PC-9 (cell line): ENCODE results near the gene ID2. TPM values are rescaled to one million over a fixed set of nuclear protein-coding genes. Genes with fewer than 3 reads are reported as not detected.

Experiments used
- BruUV-seq: library from RNA; stranded (reverse); fragments of 400-500 nt; replicated peaks from 2 replicates; lab custom pipeline; 2021; lab: Mats Ljungman, UMichigan
- CTCF ChIA-PET: fragments of 300-600 bp; sonication (Branson Sonifier 250); formaldehyde crosslinking; loops from one replicate; lab custom pipeline; 2022; ENCODE audit warnings: antibody characterized with exemption; lab: Charles Lee
- POLR2A ChIA-PET: fragments of 300-600 bp; sonication (Branson Sonifier 250); formaldehyde crosslinking; loops from one replicate; lab custom pipeline; 2022; ENCODE audit warnings: antibody characterized with exemption; ENCODE audit not compliant: unreplicated experiment; lab: Charles Lee
- DNase-seq, 2 experiments: peaks; one replicate each; pipeline versions ENCODE4 v3.0.0 to v3.0.0-alpha.2; 2015 to 2022; ENCODE audit warnings: mixed read lengths in 1 of 2
- H2AFZ ChIP-seq: fragments of 200-600 bp; sonication (generic); 2 replicates; pipeline ENCODE4 v1.8.1; 2017; ENCODE audit warnings: antibody characterized with exemption
- H3F3A ChIP-seq: fragments of 200-600 bp; sonication (generic); 2 replicates; pipeline ENCODE4 v1.8.1; 2017; ENCODE audit warnings: antibody characterized with exemption, mild to moderate bottlenecking, low read depth; ENCODE audit not compliant: insufficient read depth
- H3K27ac ChIP-seq: fragments of 200-600 bp; sonication (generic); 2 replicates; pipeline ENCODE4 v1.6.1; 2016; ENCODE audit warnings: mixed run types
- H3K27me3 ChIP-seq: fragments of 200-600 bp; sonication (generic); 2 replicates; pipeline ENCODE4 v1.6.1; 2016; ENCODE audit warnings: low read depth, mixed run types; ENCODE audit not compliant: insufficient read depth
- H3K36me3 ChIP-seq: fragments of 200-600 bp; sonication (generic); 2 replicates; pipeline ENCODE4 v1.6.1; 2016; ENCODE audit warnings: low read depth, mixed run types
- H3K4me1 ChIP-seq: fragments of 200-600 bp; sonication (generic); replicated peaks from 2 replicates; pipeline ENCODE4 v1.6.1; 2016; ENCODE audit warnings: mixed run types; ENCODE audit not compliant: insufficient read depth
- H3K4me2 ChIP-seq: fragments of 200-600 bp; sonication (generic); 2 replicates; pipeline ENCODE4 v1.6.1; 2017; ENCODE audit warnings: mixed run types
- H3K4me3 ChIP-seq: fragments of 200-600 bp; sonication (generic); 2 replicates; pipeline ENCODE4 v1.6.1; 2016; ENCODE audit warnings: mixed run types
- H3K79me2 ChIP-seq: fragments of 200-600 bp; sonication (generic); 2 replicates; pipeline ENCODE4 v1.6.1; 2017; ENCODE audit warnings: low read depth, mixed run types
- H3K9me2 ChIP-seq: fragments of 200-600 bp; sonication (generic); 2 replicates; pipeline ENCODE4 v1.8.1; 2017; ENCODE audit warnings: mild to moderate bottlenecking; ENCODE audit not compliant: insufficient read depth
- H3K9me3 ChIP-seq: fragments of 200-600 bp; sonication (generic); 2 replicates; pipeline ENCODE4 v1.8.1; 2016; ENCODE audit warnings: low read depth; ENCODE audit not compliant: insufficient read depth
- H4K20me1 ChIP-seq: fragments of 200-600 bp; sonication (generic); 2 replicates; pipeline ENCODE4 v1.8.1; 2017; ENCODE audit not compliant: insufficient read depth
- CTCF ChIP-seq: fragments of 200-600 bp; sonication (generic); conservative IDR thresholded peaks from 2 replicates; pipeline ENCODE4 v1.6.1; 2017; ENCODE audit warnings: mixed run types, antibody characterized with exemption, mild to moderate bottlenecking, moderate library complexity
- EZH2 ChIP-seq: fragments of 200-600 bp; sonication (generic); IDR thresholded peaks from 2 replicates; pipeline ENCODE4 v1.8.0; 2017; ENCODE audit warnings: antibody characterized with exemption, low read depth
- intact Hi-C: fragments of 100-400 bp; cut with micrococcal nuclease; formaldehyde crosslinking; loops from one replicate; pipeline ENCODE4 v1.10.0; 2022; ENCODE audit not compliant: unreplicated experiment
- total RNA-seq: library from RNA; stranded (reverse); gene quantifications from 2 replicates; pipeline ENCODE4 v1.2.3, GENCODE V29; 2021

ID2 gene
- total RNA-seq, 1 experiment from 2014 or later: 0.61 TPM

- BruUV-seq: no TSS peak
- intact Hi-C loops: no loop called here
Measured at GRCh38 chr2:8640498-8640897, 41.4 kb upstream of the ID2 start.

GRCh38 chr2:8641301-8641965 lies 40.4 kb upstream of the ID2 start:
- TF ChIP-seq EZH2: no peak
- TF ChIP-seq CTCF: no peak
- H2AFZ ChIP-seq: no peak overlapping the region
- H3K36me3 ChIP-seq: no peaks in the 10 kb centered on the region
- ChIA-PET POLR2A (no interaction called here), CTCF (no interaction called here)
- H4K20me1 ChIP-seq: no peaks in the 10 kb centered on the region; the same call in 1 of the 2 replicates
- H3K9me3 ChIP-seq: no peaks in the 10 kb centered on the region
- H3K27me3 ChIP-seq: peaks cover 90% of the 10 kb centered on the region
- H3F3A ChIP-seq: no peaks in the 10 kb centered on the region
- H3K27ac ChIP-seq: no peak overlapping the region
- no peaks in the 10 kb centered on the region for H3K79me2 ChIP-seq
- H3K9me2 ChIP-seq: no peaks in the 10 kb centered on the region
- H3K4me3 ChIP-seq: no peak overlapping the region
- H3K4me1 ChIP-seq: no peaks in the 10 kb centered on the region
- no TSS peak for BruUV-seq
- no peak overlapping the region for H3K4me2 ChIP-seq
- DNase-seq: no peak
- intact Hi-C loops: no loop called here

More at GRCh38 chr2:8640498-8640897, 41.4 kb upstream of the ID2 start:
- Histone ChIP-seq H2AFZ (no peak overlapping the region), H3K4me3 (no peak overlapping the region), H3K9me2 (no peaks in the 10 kb centered on the region), H3F3A (no peaks in the 10 kb centered on the region), H3K4me1 (no peaks in the 10 kb centered on the region), H3K9me3 (no peaks in the 10 kb centered on the region), H3K4me2 (no peak overlapping the region), H3K79me2 (no peaks in the 10 kb centered on the region), H4K20me1 (no peaks in the 10 kb centered on the region; the same call in 1 of the 2 replicates), H3K36me3 (no peaks in the 10 kb centered on the region), H3K27me3 (peaks cover 96% of the 10 kb centered on the region), H3K27ac (no peak overlapping the region)
- DNase-seq: no peak
- ChIA-PET POLR2A (no interaction called here), CTCF (no interaction called here)
- TF ChIP-seq EZH2 (no peak), CTCF (no peak)

GRCh38 chr2:8642366-8643068 lies 39.3 kb upstream of the ID2 start:
- Histone ChIP-seq H3K9me2 (no peaks in the 10 kb centered on the region), H3K79me2 (no peaks in the 10 kb centered on the region), H3K4me3 (no peak overlapping the region), H3K36me3 (no peaks in the 10 kb centered on the region), H2AFZ (no peak overlapping the region), H3K4me1 (no peaks in the 10 kb centered on the region), H3K4me2 (no peak overlapping the region), H4K20me1 (no peaks in the 10 kb centered on the region; the same call in 1 of the 2 replicates), H3K27ac (no peak overlapping the region), H3F3A (no peaks in the 10 kb centered on the region), H3K27me3 (peaks cover 81% of the 10 kb centered on the region), H3K9me3 (no peaks in the 10 kb centered on the region)
- POLR2A ChIA-PET: no interaction called here
- TF ChIP-seq CTCF (no peak), EZH2 (no peak)
- intact Hi-C loops: no loop called here
- DNase-seq: no peak
- BruUV-seq: no TSS peak
- CTCF ChIA-PET: no interaction called here
